Activated CD8-positive, alpha-beta memory T cell treated with anti-CD3 and anti-CD28 coated beads, Interleukin-2, amount 10 ng/mL, durations not matched to agents 7 days and 5 days (primary cell): ENCODE data around the gene ADAMTSL4. TPM values are rescaled to one million over a fixed set of nuclear protein-coding genes. Genes with fewer than 3 reads are reported as not detected.
"Not testable (repeated sequence)": the region's sequence is repeated elsewhere in the genome, so short reads cannot be mapped to it uniquely, and the experiment has no call there.

ENCODE experiments used
- ATAC-seq: fragments of 150-1000 bp; cut with Tn5 transposase; one replicate; pipeline ENCODE4 v1.10.0; 2021; ENCODE audit warnings: moderate library complexity
- CTCF ChIA-PET: fragments of 350-600 bp; sonication (Branson Sonifier 250); formaldehyde crosslinking; loops from one replicate; lab custom pipeline; 2021; ENCODE audit warnings: antibody characterized with exemption; lab: Charles Lee
- DNase-seq: peaks from one replicate; pipeline ENCODE4 v3.0.0-alpha.2; 2020
- H3K27ac Mint-ChIP-seq: one replicate; pipeline ENCODE4 v1.8.0; 2021; ENCODE audit warnings: mild to moderate bottlenecking, mixed read lengths
- H3K27me3 Mint-ChIP-seq: one replicate; pipeline ENCODE4 v1.8.0; 2021; ENCODE audit warnings: mixed read lengths
- H3K36me3 Mint-ChIP-seq: one replicate; pipeline ENCODE4 v1.8.0; 2021; ENCODE audit warnings: mild to moderate bottlenecking, mixed read lengths
- H3K4me1 Mint-ChIP-seq: one replicate; pipeline ENCODE4 v1.8.0; 2021; ENCODE audit warnings: mixed read lengths
- H3K4me3 Mint-ChIP-seq: one replicate; pipeline ENCODE4 v1.8.0; 2021; ENCODE audit warnings: mild to moderate bottlenecking, moderate library complexity, mixed read lengths
- H3K9me3 Mint-ChIP-seq: one replicate; pipeline ENCODE4 v1.8.0; 2022; ENCODE audit warnings: low read depth, mixed read lengths
- microRNA-seq: library from miRNA; unstranded; fragments of <30 nt; microRNA quantifications from one replicate; pipeline ENCODE4 v1.2.0, GENCODE V29; 2022
- total RNA-seq, 2 experiments: library from RNA; stranded (reverse); gene quantifications; one replicate each; pipeline ENCODE4 v1.2.3, GENCODE V29; 2021

The ADAMTSL4 gene
- total RNA-seq, 2 experiments from 2014 or later = 0.18 to 0.35 TPM

DNA sequence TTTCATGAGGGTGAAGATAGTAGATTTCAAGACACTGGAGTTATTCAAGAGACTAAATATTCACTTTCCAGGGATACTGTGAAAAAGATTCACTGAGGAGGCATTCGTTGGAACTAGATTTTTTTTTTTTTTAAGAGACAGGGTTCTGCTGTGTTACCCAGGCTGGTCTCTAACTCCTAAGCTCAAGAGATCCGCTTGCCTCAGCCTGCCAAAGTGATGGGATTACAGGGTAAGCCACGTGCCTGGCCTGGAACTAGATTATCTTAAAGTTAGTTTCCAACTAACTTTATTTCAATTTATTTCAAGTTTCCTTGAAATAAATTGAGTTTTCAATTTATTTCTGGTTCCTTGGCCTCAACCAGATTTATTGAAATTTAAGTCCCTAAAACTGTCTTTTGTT is 54.5 kb downstream of the ADAMTSL4 start:
- no peak overlapping the region for H3K27ac Mint-ChIP-seq

GRCh38 chr1:150604226-150604588 is 55.0 kb downstream of the ADAMTSL4 start:
- no peak for DNase-seq
- Mint-ChIP-seq H3K27me3 (no peaks in the 10 kb centered on the region), H3K36me3 (peaks cover 8% of the 10 kb centered on the region), H3K27ac (peak overlapping the region; percentile 27), H3K9me3 (no peaks in the 10 kb centered on the region), H3K4me3 (no peak overlapping the region), H3K4me1 (peaks cover 15% of the 10 kb centered on the region)
- CTCF ChIA-PET = interaction anchor here (1.5 kb wide), 1 partner anchor 44 kb away, joined by 5 read pairs; no protein-coding TSS in a partner anchor
- ATAC-seq = no peak

More for the DNA sequence above, 54.5 kb downstream of the ADAMTSL4 start:
- CTCF ChIA-PET = interaction anchor here (0.9 to 1.5 kb wide), 4 partner anchors 23 to 420 kb away, joined by 3 to 5 read pairs (median 3); no protein-coding TSS in a partner anchor
- no peak overlapping the region for H3K4me3 Mint-ChIP-seq
- no peaks in the 10 kb centered on the region for H3K9me3 Mint-ChIP-seq
- peaks cover 7% of the 10 kb centered on the region for H3K36me3 Mint-ChIP-seq
- no peaks in the 10 kb centered on the region for H3K27me3 Mint-ChIP-seq
- DNase-seq = no peak
- no peak for ATAC-seq
- H3K4me1 Mint-ChIP-seq = peaks cover 15% of the 10 kb centered on the region

DNA sequence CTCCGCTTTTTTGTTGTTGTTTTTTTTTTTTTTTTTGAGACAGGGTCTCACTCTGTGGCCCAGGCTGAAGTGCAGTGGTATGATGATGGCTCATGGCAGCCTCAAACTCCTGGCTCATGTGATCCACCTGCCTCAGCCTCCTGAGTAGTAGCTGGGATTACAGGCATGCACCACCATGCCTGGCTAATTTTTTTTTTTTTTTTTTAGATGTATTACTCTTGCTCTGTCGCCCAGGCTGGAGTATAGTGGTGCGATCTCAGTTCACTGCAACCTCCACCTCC is 56.2 kb downstream of the ADAMTSL4 start:
- not testable (repeated sequence) for H3K27ac Mint-ChIP-seq, DNase-seq, H3K4me3 Mint-ChIP-seq, H3K27me3 Mint-ChIP-seq, ATAC-seq, H3K9me3 Mint-ChIP-seq
- peaks cover 22% of the 10 kb centered on the region for H3K4me1 Mint-ChIP-seq
- CTCF ChIA-PET = interaction anchor here (19.0 kb wide), 1 partner anchor 44 kb away, joined by 297 read pairs; no protein-coding TSS in a partner anchor
- H3K36me3 Mint-ChIP-seq = peaks cover 13% of the 10 kb centered on the region

GRCh38 chr1:150606463-150607142 is 57.4 kb downstream of the ADAMTSL4 start:
- ATAC-seq (no peak), DNase-seq (no peak)
- Mint-ChIP-seq H3K27ac (no peak overlapping the region), H3K4me1 (peaks cover 29% of the 10 kb centered on the region), H3K27me3 (no peaks in the 10 kb centered on the region), H3K36me3 (peaks cover 13% of the 10 kb centered on the region), H3K9me3 (no peaks in the 10 kb centered on the region), H3K4me3 (no peak overlapping the region)
- CTCF ChIA-PET = interaction anchor here (0.9 to 19.0 kb wide), 4 partner anchors 11 to 45 kb away, joined by 3 to 297 read pairs (median 4); no protein-coding TSS in a partner anchor

GRCh38 chr1:150609732-150610131 is 60.5 kb downstream of the ADAMTSL4 start:
- H3K4me1 Mint-ChIP-seq = peaks cover 50% of the 10 kb centered on the region
- ATAC-seq (no peak), DNase-seq (no peak)
- peaks cover 30% of the 10 kb centered on the region for H3K36me3 Mint-ChIP-seq
- CTCF ChIA-PET = interaction anchor here (0.9 to 19.0 kb wide), 5 partner anchors 11 to 58 kb away, joined by 3 to 297 read pairs (median 6); partner anchors contain the start of gene MCL1
- no peaks in the 10 kb centered on the region for H3K9me3 Mint-ChIP-seq
- no peak overlapping the region for H3K4me3 Mint-ChIP-seq
- H3K27me3 Mint-ChIP-seq = no peaks in the 10 kb centered on the region
- peak overlapping the region; percentile 9 for H3K27ac Mint-ChIP-seq

Small RNA genes lying within 50 kb of the gene (microRNA-seq; reads per million reads assigned to microRNA genes)
- not detected for gene MIR4257

Other genes with a start within 250 kb of the ADAMTSL4 start
- gene PRPF3, start 227.9 kb upstream of the ADAMTSL4 start, total RNA-seq = 10 to 100 TPM; 72.5 to 76.2 TPM
- 10 to 100 TPM; 28.1 to 28.5 TPM for gene RPRD2, start 185.3 kb upstream of the ADAMTSL4 start, total RNA-seq
- gene TARS2, start 62.0 kb upstream of the ADAMTSL4 start, total RNA-seq = 10 to 100 TPM; 51.0 to 51.8 TPM
- gene ECM1, start 41.3 kb upstream of the ADAMTSL4 start, total RNA-seq = 1 to 10 TPM; 1.0 to 1.3 TPM
- gene FALEC, start 33.7 kb upstream of the ADAMTSL4 start, total RNA-seq = under 1 TPM in 1 of 2 experiments, not detected in 1; 0.59 TPM
- gene MCL1, start 30.2 kb downstream of the ADAMTSL4 start, total RNA-seq = 100 to 1,000 TPM; 373 to 408 TPM
- gene ENSA, start 80.2 kb downstream of the ADAMTSL4 start, total RNA-seq = 100 to 1,000 TPM; 202 to 252 TPM
- 10 to 100 TPM; 20.7 to 22.6 TPM for gene GOLPH3L, start 147.7 kb downstream of the ADAMTSL4 start, total RNA-seq
- under 1 TPM in 1 of 2 experiments, not detected in 1; 0.26 TPM for gene HORMAD1, start 171.5 kb downstream of the ADAMTSL4 start, total RNA-seq
- 10 to 100 TPM; 85.3 to 95.9 TPM for gene CTSS, start 216.4 kb downstream of the ADAMTSL4 start, total RNA-seq